Measurements from ENCODE around the gene CBLC.
"Not testable (repeated sequence)": the region's sequence is repeated elsewhere in the genome, so short reads cannot be mapped to it uniquely, and the experiment has no call there.

DNA sequence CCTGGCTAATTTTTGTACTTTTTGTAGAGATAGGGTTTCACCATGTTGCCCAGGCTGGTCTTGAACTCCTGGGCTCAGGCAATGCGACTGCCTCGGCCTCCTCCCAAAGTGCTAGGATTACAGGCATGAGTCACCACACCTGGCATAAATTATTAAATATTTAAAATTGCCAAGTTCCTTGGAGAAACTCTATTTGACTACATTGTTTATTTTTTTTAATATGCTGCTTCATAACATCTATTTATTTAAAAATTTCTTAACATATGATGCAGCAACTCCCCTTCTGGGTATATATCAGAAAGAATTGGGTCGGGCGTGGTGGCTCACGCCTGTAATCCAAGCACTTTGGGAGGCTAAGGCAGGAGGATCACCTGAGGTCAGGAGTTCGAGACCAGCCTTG lies 55.2 kb downstream of the CBLC start:
- not testable (repeated sequence) for TF ChIP-seq POLR2A, EP300 (IDR thresholded peaks at IDR 0.05)
- TF ChIP-seq, protein P1, sequence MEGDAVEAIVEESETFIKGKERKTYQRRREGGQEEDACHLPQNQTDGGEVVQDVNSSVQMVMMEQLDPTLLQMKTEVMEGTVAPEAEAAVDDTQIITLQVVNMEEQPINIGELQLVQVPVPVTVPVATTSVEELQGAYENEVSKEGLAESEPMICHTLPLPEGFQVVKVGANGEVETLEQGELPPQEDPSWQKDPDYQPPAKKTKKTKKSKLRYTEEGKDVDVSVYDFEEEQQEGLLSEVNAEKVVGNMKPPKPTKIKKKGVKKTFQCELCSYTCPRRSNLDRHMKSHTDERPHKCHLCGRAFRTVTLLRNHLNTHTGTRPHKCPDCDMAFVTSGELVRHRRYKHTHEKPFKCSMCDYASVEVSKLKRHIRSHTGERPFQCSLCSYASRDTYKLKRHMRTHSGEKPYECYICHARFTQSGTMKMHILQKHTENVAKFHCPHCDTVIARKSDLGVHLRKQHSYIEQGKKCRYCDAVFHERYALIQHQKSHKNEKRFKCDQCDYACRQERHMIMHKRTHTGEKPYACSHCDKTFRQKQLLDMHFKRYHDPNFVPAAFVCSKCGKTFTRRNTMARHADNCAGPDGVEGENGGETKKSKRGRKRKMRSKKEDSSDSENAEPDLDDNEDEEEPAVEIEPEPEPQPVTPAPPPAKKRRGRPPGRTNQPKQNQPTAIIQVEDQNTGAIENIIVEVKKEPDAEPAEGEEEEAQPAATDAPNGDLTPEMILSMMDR (IDR thresholded peaks at IDR 0.05), result not testable (repeated sequence)

Data from upper lobe of left lung (tissue), 4 donors.